ENCODE data around the gene CCDC68.

The CCDC68 gene

DNA sequence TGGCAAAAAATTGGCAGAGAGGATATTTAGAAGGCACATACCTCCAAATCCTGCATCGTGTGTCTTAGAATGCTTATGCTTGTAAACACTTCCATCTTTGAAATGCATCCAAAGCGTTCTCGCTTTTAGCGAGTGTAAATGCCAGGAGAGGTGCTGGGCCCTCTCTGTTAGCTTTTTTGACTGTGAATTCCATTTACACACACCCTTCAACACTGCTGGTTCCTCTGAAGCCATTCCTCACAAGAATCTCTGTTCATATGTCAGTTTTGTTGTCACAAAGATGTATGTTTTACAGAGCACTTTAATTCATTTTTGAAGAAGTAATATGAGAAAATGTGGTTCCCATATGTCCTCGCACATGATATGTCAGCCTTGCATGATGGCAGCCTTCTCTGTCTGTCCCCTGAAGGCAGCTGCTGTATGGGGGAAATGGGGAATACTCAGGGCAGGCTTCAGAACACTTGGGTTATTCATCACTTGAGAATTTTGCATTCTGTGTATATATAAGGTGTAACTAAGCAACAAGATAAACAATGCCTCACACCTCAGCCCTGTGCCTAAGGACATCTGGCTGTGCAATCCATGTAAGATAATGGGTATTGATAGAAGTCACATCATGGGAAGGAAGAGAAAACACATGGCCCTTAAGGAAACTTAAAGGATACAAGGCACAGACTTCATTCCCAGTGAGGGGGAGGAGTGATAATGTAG, 78.7 kb downstream of the CCDC68 start:
- peak; percentile 78 for DNase-seq (ENCODE audit: low read depth)
- TF ChIP-seq, protein P1, sequence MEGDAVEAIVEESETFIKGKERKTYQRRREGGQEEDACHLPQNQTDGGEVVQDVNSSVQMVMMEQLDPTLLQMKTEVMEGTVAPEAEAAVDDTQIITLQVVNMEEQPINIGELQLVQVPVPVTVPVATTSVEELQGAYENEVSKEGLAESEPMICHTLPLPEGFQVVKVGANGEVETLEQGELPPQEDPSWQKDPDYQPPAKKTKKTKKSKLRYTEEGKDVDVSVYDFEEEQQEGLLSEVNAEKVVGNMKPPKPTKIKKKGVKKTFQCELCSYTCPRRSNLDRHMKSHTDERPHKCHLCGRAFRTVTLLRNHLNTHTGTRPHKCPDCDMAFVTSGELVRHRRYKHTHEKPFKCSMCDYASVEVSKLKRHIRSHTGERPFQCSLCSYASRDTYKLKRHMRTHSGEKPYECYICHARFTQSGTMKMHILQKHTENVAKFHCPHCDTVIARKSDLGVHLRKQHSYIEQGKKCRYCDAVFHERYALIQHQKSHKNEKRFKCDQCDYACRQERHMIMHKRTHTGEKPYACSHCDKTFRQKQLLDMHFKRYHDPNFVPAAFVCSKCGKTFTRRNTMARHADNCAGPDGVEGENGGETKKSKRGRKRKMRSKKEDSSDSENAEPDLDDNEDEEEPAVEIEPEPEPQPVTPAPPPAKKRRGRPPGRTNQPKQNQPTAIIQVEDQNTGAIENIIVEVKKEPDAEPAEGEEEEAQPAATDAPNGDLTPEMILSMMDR (IDR thresholded peaks at IDR 0.05; ENCODE audit: low read length, missing control alignments), result no peak

DNA sequence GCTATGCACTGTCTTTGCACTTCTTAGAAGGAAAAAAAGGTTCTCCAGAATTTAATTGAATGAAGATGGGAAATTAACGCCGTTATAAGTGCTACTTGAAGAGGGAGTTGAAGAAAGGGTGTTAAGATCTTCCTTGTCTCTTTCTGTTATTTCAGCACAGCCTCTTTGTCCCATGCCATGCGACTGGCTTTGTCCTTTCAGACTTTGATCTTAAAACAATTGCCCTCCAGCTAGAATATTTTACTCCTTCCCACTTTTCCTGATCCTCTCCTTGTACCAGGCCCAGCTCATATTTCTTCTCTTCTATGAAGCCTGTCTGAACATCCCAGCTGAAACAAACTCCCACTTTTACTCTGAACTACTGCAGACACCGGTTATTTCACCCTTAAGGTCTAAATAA, 79.6 kb downstream of the CCDC68 start:
- no peak for DNase-seq (ENCODE audit: low read depth)
- TF ChIP-seq, protein P1 (IDR thresholded peaks at IDR 0.05; ENCODE audit: low read length, missing control alignments), result no peak
- no peak overlapping the region for H3K4me3 ChIP-seq (replicated peaks; ENCODE audit: low read depth, low read length)

More for the DNA sequence above, 78.7 kb downstream of the CCDC68 start:
- H3K4me3 ChIP-seq (replicated peaks; ENCODE audit: low read depth, low read length), result no peak overlapping the region

DNA sequence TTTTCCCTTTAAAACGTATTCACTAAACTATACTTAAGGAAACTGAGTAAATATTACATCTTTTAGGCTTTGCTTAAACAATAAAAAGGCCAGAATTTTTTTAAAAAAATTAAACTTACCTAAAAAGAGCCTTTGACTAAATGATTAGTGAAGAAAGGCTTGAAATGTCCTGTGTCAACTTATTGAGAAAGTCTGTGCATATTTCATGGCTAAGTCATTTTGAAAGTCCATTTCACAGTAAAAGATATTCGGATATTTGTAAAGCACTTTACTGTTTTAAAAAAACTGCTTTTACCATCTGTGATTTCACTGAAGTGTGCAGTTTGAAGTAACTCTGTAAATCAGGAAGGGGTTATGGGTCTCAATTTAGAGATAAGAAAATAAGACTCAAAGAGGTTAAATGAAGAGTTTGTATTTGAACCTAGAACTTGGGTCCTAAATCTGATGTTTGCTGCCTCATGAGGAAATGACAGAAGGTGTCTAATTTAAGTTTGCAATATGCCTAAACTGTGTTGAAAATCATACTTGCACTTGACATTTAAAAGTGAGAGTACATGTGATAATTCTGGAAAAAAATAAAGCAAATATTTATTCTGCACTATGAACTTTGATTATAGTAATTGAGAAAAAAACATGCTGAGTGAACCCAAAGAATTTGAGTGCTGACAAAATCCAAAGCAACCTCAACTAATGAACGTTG, 80.5 kb downstream of the CCDC68 start:
- DNase-seq (ENCODE audit: low read depth), result peak; percentile 16
- no peak overlapping the region for H3K4me3 ChIP-seq (replicated peaks; ENCODE audit: low read depth, low read length)
- TF ChIP-seq, protein P1 (IDR thresholded peaks at IDR 0.05; ENCODE audit: low read length, missing control alignments), result no peak

DNA sequence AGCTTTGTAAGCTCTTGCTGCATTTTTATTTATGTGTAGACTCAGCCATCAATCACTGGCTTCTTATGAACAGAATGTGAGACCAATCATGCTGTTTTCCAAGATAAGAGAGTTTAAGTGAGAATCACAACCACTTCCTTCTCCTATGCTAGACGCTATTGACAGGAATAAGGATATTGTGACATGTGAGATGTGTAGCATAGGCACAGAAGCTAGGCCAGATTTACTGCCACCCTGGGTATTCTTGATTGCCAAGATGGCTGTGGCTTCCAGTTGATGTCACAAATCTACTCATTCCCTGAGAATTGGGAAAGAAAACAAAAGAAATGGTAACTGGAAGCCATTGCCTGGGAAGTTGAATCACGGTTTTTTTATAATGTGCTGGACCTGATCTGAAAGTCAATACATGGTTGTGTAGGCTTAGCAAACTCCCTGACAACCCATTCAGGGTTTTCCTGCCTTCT, 81.1 kb downstream of the CCDC68 start:
- TF ChIP-seq, protein P1 (IDR thresholded peaks at IDR 0.05; ENCODE audit: low read length, missing control alignments), result no peak
- peak; percentile 11 for DNase-seq (ENCODE audit: low read depth)
- H3K4me3 ChIP-seq (replicated peaks; ENCODE audit: low read depth, low read length), result no peak overlapping the region

DNA sequence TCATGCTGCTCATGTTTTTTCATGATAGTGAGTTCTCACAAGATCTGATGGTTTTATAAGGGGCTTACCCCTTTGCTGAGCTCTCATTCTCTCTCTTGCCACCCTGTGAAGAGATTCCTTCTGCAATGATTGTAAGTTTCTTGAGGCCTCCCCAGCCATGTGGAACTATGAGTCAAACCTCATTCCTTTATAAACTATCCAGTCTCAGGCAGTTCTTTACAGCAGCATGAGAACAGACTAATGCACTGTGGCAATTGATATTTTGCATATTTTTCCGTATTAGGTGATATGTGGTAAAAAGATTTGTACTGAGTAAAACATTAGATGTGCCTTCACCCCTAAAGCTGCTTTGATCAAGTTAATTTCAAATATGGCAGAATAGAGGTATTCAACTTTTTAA, 82.2 kb downstream of the CCDC68 start:
- no peak overlapping the region for H3K4me3 ChIP-seq (replicated peaks; ENCODE audit: low read depth, low read length)
- no peak for DNase-seq (ENCODE audit: low read depth)
- TF ChIP-seq, protein P1 (IDR thresholded peaks at IDR 0.05; ENCODE audit: low read length, missing control alignments), result no peak

DNA sequence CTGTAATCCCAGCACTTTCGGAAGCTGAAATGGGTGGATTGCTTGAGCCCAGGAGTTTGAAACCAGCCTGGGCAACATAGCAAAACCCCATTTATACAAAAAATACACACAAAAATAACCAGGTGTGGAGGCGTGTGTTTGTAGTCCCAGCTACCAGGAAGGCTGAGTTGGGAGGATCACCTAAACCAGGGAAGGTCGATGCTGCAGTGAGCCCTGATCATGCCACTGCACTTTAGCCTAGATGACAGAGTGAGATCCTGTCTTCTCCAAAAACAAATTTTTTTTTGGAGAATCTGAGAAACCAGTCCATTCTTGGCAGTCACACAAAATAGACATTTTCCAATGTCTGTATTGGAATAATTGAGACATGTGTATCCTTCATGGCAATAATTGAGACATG, 84.2 kb downstream of the CCDC68 start:
- no peak for DNase-seq (ENCODE audit: low read depth)
- TF ChIP-seq, protein P1 (IDR thresholded peaks at IDR 0.05; ENCODE audit: low read length, missing control alignments), result no peak
- H3K4me3 ChIP-seq (replicated peaks; ENCODE audit: low read depth, low read length), result no peak overlapping the region
